Epithelial cell of esophagus (primary cell): Measurements from ENCODE around the gene ETF1.

Source experiments
- DNase-seq: peaks from one replicate; pipeline ENCODE4 v3.0.0; 2010; ENCODE audit warnings: low read depth
- H3K4me3 ChIP-seq: 2 replicates; pipeline ENCODE4 v1.5.1; 2011; ENCODE audit warnings: mild to moderate bottlenecking, low read length, control low read depth
- TF ChIP-seq, protein P1 (sequence below): IDR thresholded peaks from 2 replicates; pipeline ENCODE4 v1.5.1; 2011; ENCODE audit warnings: low read depth, mild to moderate bottlenecking, low read length, control low read depth, inconsistent platforms; ENCODE audit not compliant: insufficient read depth; ENCODE audit errors: missing control alignments

Gene ETF1

DNA sequence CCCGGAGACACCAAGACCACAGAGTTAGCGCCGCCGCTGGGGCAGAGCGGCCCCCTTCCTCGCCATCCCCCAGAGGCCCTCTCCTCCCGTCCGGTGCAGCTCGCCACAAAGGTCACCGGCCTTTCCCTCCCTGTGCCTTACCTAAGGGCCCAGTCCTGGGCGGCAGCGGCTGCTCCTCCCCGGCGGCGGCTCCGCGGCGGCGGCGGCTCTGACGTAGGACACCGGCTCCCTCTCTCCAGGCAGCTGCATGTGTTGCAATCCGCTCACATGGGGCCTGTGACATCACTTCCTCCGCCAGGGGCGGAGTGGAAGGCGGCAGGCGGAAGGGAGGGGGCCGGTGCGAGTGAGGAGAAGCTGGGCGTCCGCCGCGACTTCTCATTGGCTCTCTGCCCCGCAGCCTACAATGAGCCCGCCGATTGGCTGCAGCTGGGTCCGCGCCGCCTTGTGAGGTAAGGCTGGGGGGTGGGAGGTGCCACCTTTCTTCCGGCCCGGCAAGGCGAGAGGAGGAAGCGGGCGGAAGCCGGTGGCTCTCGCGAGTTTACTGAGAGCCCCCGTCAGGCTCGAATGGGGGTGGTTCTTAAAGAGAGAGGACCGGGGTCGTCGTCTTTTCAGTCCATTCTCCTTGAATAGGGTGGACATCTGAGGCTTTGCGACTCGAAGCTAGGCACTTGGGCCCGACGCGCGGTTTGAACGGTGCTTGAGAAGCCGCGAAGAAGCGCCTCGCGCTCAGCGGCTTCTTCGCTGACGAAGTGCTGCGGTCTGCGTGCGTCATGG, at the start of gene ETF1:
ETF1 (minus strand) TSS at position 281 of the 774 bp plus-strand sequence. CDS start 318 bp downstream, outside the sequence.
- DNase-seq = peak; percentile 100
- TF ChIP-seq, protein P1, sequence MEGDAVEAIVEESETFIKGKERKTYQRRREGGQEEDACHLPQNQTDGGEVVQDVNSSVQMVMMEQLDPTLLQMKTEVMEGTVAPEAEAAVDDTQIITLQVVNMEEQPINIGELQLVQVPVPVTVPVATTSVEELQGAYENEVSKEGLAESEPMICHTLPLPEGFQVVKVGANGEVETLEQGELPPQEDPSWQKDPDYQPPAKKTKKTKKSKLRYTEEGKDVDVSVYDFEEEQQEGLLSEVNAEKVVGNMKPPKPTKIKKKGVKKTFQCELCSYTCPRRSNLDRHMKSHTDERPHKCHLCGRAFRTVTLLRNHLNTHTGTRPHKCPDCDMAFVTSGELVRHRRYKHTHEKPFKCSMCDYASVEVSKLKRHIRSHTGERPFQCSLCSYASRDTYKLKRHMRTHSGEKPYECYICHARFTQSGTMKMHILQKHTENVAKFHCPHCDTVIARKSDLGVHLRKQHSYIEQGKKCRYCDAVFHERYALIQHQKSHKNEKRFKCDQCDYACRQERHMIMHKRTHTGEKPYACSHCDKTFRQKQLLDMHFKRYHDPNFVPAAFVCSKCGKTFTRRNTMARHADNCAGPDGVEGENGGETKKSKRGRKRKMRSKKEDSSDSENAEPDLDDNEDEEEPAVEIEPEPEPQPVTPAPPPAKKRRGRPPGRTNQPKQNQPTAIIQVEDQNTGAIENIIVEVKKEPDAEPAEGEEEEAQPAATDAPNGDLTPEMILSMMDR = no peak
- peak within 1 kb of the TSS; percentile 97 for H3K4me3 ChIP-seq

DNA sequence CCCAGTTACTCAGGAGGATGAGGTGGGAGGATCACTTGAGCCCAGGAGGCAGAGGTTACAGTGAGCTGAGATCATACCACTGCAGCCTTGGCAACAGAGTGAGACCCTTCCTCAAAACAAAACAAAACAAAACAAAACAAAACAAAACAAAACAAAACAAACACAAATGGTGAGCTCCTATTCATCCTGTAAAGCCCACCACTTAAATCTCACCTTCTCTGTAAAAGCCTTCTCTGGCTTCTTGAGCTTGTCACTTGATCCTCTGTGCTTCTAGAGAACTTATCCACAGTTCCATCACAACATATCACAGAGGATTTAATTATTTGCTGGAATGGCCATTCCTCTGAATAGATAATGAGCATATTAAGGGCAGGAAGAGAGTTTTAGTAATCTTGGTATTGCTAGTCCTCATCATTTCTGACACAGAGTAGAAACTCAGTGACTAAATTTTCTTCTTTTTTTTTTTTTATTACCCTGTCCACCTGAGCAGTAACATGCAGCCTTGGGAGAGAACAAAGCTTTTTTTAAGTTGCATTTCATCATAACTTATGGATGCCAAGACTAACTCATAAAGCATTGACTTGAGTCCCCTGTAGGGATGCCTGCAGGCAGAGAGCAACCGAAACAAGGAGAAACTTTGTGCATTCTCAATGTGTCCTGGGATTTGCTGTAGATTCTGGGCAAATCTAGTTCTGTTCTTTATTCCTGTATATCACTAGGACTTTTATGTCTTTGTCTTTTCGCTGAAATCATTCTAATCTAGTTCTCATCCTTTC, 45.2 kb upstream of the ETF1 start:
- DNase-seq = no peak
- H3K4me3 ChIP-seq = no peak overlapping the region
- TF ChIP-seq, protein P1 = no peak

DNA sequence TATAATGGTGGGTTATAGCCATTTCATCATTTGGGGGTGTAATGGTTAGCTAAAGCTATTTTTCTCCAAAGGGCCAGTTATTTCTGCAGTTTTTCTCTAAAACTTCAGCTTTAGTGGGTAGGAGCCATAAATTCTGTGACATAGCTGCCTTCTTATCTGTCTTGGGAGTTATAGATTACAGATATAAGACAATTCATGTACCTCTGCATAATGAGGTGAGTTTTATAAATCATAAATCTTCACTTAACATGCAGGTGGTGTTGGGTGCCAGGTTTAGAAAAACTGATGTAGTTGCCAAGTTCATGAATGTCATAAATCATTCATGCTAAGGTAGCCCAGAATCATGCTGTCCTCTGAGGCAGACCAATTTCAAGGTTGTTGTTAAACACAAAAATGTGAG, 42.1 kb upstream of the ETF1 start:
- no peak for DNase-seq
- TF ChIP-seq, protein P1 = no peak
- no peak overlapping the region for H3K4me3 ChIP-seq

DNA sequence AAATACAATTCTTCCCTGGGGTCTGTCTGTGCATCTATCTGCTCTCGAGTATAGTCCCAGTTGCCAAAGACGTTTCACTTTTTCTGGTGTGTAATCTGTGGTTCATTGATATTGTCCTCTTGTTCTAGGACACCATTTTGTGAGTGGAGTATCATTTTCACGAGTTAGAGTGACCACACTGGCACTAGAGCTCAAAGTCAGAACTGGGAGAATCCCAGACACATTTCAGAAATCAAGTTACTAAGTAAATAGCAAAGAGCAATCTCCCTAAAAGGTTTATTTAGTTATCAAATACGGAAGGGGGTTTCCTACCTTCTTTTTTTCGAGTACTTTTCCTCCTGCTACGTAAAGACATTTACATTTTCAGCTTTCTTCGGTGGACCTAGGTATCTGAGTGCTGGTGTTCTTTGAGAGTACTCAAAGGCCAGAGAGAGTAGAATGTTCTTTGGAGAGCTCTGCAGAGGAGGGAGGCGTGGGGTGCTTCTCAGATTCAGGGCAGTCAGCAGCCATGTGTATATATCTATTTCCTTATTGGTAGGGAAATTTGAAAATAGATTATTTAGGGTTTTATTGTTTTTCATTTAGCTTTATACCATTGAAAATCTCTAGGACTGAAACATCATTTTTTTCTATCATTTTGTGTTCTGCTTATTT, 41.1 kb upstream of the ETF1 start:
- TF ChIP-seq, protein P1 = no peak
- no peak for DNase-seq
- no peak overlapping the region for H3K4me3 ChIP-seq

DNA sequence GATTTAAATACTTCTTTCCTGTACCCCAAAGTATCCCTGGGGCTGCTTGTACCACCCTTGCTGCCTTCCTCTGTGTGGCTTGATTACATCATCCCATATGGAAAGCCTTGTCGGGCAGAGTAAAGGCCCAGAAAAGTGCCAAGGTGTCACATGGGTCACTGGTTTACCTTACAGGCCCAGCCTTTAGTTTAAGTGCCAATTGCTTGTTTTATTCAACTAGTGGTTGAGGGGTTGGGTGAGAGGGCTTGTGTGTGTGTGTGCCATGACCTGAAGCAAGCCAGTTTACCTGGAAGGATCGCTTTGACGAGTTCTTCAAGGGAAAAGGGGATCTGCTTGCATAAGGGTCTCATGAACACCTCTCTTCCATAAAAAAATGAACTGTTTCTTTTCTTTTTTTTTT, 39.9 kb upstream of the ETF1 start:
- TF ChIP-seq, protein P1 = no peak

DNA sequence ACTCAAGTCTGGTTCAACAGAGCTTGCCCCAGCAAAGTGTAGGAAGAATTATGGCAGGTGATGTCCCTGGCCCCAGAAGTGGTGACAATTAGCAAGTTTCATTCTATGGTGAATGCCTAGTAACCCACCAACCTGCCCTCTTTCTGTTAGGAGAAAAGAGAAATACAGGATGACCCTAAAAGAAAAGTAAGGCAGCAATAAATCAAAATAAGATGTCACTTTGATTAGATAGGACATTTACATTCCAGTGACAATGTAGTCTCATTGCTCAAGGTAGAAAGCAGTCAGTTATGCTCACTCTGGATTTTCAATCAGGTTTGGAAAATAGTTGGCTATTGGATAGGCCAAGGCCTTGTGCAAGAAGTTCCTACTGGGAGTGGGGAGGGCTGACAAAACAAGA, 37.7 kb upstream of the ETF1 start:
- no peak for DNase-seq
- TF ChIP-seq, protein P1 = no peak
- no peak overlapping the region for H3K4me3 ChIP-seq

More for the DNA sequence above, 39.9 kb upstream of the ETF1 start:
- DNase-seq = no peak
- no peak overlapping the region for H3K4me3 ChIP-seq
